Breast epithelium (tissue), 3 donors: ENCODE results near the gene DNAJC21.

Experiments used
- CTCF ChIP-seq, 3 donors: fragments of 450-650 bp; IDR thresholded peaks; one replicate each; pipeline ENCODE4 v1.5.1; 2016 to 2017; ENCODE audit warnings: antibody characterized with exemption in 3 of 3, mild to moderate bottlenecking in 3 of 3, moderate library complexity in 3 of 3
- POLR2AphosphoS5 ChIP-seq, 3 donors: sonication (generic); formaldehyde crosslinking; IDR thresholded peaks; one replicate each; pipeline ENCODE4 v1.6.1; 2017; ENCODE audit warnings: antibody characterized with exemption in 3 of 3

- TF ChIP-seq POLR2AphosphoS5 (IDR thresholded peaks at IDR 0.05) (no peak), CTCF (IDR thresholded peaks at IDR 0.05) (no peak)
Measured at GRCh38 chr5:34918025-34918424, 11.3 kb upstream of the DNAJC21 start.
